Vagina (tissue), 2 donors: ENCODE data around the gene CBFA2T3.

Source experiments
- CTCF ChIP-seq, 3 experiments: fragments of 450-650 bp in 2 of 3; fragments of 200-600 bp in 1 of 3; sonication (generic) in 1 of 3; IDR thresholded peaks; one replicate each; pipeline ENCODE4 v1.5.1; 2017 to 2019; ENCODE audit warnings: antibody characterized with exemption in 3 of 3, mild to moderate bottlenecking in 2 of 3, moderate library complexity in 2 of 3
- POLR2A ChIP-seq, 2 donors: fragments of 450-650 bp; IDR thresholded peaks; one replicate each; pipeline ENCODE4 v1.6.1; 2017; ENCODE audit warnings: antibody characterized with exemption in 2 of 2, mild to moderate bottlenecking in 2 of 2, moderate library complexity in 2 of 2
- POLR2AphosphoS5 ChIP-seq, 2 donors: sonication (generic); formaldehyde crosslinking; IDR thresholded peaks; one replicate each; pipeline ENCODE4 v1.9.0; 2017; ENCODE audit warnings: antibody characterized with exemption in 2 of 2, mild to moderate bottlenecking in 2 of 2, low read depth in 1 of 2; ENCODE audit not compliant: insufficient read depth in 1 of 2

GRCh38 chr16:88846088-88846487 is 130.9 kb downstream of the CBFA2T3 start:
- TF ChIP-seq CTCF (IDR thresholded peaks at IDR 0.05): no peak
- TF ChIP-seq POLR2A (IDR thresholded peaks at IDR 0.05): no peak
- no peak for TF ChIP-seq POLR2AphosphoS5 (IDR thresholded peaks at IDR 0.05; ENCODE audit: insufficient read depth in 1 of 2, low read depth in 1 of 2)
